HG03097 (cell line): ENCODE data around the gene ATP6V1G2.
"Not testable (repeated sequence)": the region's sequence is repeated elsewhere in the genome, so short reads cannot be mapped to it uniquely, and the experiment has no call there.

Source experiments
- ATAC-seq: cut with Tn5 transposase; IDR thresholded peaks from one replicate; pipeline ENCODE4 v1.9.1; 2021; ENCODE audit not compliant: unreplicated experiment, low FRiP score

Gene ATP6V1G2

GRCh38 chr6:31556307-31556706 lies 9.9 kb upstream of the ATP6V1G2 start:
- no peak for ATAC-seq

- ATAC-seq = not testable (repeated sequence)
These were observed 5.0 kb upstream of the ATP6V1G2 start for GRCh38 chr6:31551371-31551770.

GRCh38 chr6:31548544-31548873 lies 2.1 kb upstream of the ATP6V1G2 start:
- no peak for ATAC-seq

- ATAC-seq = no peak
These were observed 1.5 kb upstream of the ATP6V1G2 start for GRCh38 chr6:31547727-31548543.

GRCh38 chr6:31546958-31547726 lies 734 bp upstream of the ATP6V1G2 start, which contains the start of gene NFKBIL1:
NFKBIL1 (plus strand) TSS chr6:31547608; CDS start chr6:31547695, 87 bp downstream.
- ATAC-seq = peak; percentile 53

GRCh38 chr6:31545291-31545690 lies 1.1 kb downstream of the ATP6V1G2 start:
- ATAC-seq = no peak

- no peak for ATAC-seq
These were observed 1.7 kb downstream of the ATP6V1G2 start for GRCh38 chr6:31544676-31545075.

- ATAC-seq = no peak
These were observed 2.8 kb downstream of the ATP6V1G2 start for GRCh38 chr6:31543639-31544038.

- peak; percentile 58 for ATAC-seq
These were observed 4.5 kb downstream of the ATP6V1G2 start, which contains the start of gene DDX39B for GRCh38 chr6:31541658-31542521. DDX39B (minus strand) TSS chr6:31542003; CDS start chr6:31540532, 1,471 bp downstream.

- no peak for ATAC-seq
These were observed 5.2 kb downstream of the ATP6V1G2 start for GRCh38 chr6:31541059-31541657.

GRCh38 chr6:31540640-31541039 lies 5.8 kb downstream of the ATP6V1G2 start:
- ATAC-seq = no peak

GRCh38 chr6:31538805-31539400 lies 7.5 kb downstream of the ATP6V1G2 start:
- ATAC-seq = no peak

GRCh38 chr6:31535538-31536324 lies 10.7 kb downstream of the ATP6V1G2 start:
- no peak for ATAC-seq

- no peak for ATAC-seq
These were observed 11.8 kb downstream of the ATP6V1G2 start for GRCh38 chr6:31534521-31535040.

- no peak for ATAC-seq
These were observed 12.4 kb downstream of the ATP6V1G2 start for GRCh38 chr6:31534011-31534410.

GRCh38 chr6:31533455-31533841 lies 13.0 kb downstream of the ATP6V1G2 start:
- ATAC-seq = no peak

GRCh38 chr6:31532644-31533454 lies 13.6 kb downstream of the ATP6V1G2 start:
- no peak for ATAC-seq
